HG02870 (cell line): ENCODE results near the gene OOSP3.
"Not testable (repeated sequence)": the region's sequence is repeated elsewhere in the genome, so short reads cannot be mapped to it uniquely, and the experiment has no call there.

ENCODE experiments used
- ATAC-seq: cut with Tn5 transposase; IDR thresholded peaks from one replicate; pipeline ENCODE4 v1.9.1; 2021; ENCODE audit warnings: mild to moderate bottlenecking, moderate library complexity; ENCODE audit not compliant: unreplicated experiment

Gene OOSP3, protein sequence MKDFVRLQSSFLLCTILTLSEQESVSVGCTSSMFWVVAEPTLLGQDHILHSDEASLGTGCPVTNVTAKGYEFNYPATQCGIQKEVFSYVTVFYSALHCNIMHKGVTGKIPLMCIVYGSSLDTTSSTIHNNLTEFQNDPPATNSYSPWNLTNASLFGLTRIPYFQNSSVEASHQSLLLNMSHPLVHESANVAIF

DNA sequence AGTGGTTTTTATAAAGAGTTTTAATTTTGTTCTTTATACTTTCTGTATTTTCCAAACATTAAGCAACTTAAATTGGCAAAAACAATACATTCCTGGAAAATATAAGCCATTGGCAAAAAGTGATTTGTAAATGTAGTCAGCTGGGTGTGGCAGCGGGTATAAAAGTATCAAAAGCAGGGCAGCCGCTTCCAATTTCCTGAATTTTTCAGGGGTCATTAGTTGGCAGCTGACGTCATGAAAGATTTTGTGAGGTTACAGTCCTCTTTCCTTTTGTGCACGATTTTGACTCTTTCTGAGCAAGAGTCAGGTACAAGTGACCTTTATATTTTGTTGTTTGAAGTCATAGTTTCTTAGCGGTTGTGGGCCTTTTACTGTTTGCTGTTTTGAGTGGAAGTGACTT, at the start of gene OOSP3:
OOSP3 (plus strand) TSS at position 208 of the 400 bp plus-strand sequence; CDS start at position 235, 27 bp downstream.
- no peak for ATAC-seq

DNA sequence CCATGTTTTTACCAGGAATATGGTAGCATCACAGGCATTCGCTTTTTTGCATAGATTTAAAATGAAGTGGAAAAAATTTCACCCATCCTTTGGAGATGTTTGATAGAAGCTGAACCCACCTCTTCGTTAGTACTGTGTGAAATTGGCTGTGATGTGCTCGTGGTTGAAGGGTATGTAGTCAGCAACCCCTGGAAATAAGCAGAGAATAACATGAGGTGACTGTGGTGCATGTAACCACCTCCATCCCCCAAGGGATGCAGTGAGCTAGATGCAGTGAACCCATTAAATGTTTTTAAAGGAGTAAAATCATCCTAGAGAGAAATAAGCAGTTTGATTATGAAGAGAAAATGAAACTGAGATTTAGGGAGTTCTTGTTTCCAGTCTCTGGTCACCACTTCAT, 49.2 kb upstream of the OOSP3 start:
- no peak for ATAC-seq

DNA sequence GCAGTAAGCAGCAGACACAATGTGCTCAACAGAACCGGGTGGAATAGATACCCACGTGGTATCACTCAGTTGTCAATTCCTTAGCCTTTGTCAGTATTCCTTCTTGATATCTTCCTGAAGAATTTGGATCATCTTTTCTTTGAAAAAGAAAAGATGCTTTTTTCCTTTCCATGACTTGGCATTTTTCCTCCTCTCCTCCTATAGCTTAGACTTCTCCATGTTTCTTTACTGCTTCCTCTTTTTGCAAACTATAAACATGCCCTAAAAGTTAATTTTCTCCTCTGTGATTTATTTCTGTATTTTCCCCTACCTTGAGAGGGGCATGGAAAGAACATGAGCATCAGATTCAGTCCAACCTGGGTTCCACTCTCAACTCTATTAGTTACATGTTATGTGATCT, 45.0 kb upstream of the OOSP3 start:
- ATAC-seq = no peak

DNA sequence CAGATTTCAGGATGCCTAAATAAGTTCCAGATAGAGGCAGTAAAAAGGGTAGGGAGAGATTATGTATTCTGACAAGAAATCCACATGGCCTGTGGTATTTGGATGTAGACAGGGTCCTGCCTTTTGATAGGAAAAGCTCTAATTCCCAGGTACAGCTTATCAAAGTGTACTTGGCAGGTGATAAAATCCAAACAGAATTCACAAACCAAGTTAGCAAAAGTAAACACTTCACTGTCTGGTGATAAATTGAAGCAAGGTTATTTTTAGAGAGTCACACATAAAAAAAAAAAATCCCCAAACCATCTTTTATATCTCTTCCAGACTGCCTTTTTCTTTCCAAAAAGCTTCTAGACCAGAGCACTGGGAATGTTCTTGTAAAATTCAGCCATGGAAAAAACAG, 39.0 kb upstream of the OOSP3 start:
- ATAC-seq = no peak

DNA sequence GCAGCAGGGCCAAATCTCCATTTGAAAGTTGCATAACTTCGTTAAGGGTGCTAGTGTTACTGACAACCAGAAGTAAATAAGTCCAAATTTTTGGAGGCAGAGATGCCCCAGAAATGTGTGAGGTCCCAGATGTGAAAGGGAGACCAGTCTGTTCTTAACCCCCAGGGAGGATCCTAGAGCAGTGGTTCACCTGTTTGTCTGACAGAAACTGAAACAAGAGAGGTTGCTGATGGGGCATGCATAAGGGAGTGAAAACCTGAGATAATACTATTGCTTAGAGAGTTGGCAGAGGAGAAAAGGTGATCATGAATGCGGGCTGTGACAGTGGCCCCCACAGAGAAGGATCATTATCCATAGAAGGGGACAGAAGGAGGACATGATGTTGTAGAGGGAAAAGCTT, 37.1 kb upstream of the OOSP3 start:
- no peak for ATAC-seq

DNA sequence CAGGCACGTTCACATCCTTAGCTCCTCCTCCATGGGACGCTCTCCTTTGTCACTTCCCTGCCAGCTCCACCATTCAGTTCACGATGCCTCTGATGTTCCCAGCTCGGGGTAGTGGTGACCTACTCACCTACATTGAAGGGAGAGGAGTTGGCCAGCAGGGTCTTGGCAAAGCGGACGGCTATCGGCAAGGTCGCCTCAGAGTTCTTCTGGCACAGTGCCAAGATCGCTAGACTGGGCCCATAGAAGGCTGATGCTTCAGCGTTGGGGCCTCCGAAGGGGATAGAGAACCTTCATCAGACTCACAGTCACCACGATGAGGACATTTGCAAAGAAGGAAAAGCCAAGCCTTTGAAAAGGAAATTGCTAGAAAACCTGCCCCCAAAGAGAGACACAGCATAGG, 36.3 kb upstream of the OOSP3 start:
- no peak for ATAC-seq

DNA sequence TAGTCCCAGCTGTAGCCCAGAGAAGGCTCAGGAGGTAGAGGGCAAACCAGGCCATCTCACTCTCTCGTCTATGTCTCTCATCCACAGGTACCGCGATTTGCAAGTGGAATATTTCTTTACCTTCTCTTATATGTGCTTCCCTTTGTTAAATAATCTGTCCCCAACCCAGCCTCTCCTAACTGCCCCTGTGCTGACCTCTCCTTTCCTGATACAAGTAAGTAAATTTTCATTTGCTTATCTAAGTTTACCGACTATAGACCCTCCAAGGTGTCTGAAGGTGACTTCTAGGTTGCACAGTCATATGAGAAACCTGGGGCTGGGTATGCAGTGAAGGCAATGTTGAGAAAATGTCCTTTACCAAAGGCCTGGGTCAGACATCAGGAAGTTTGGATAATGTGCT, 33.2 kb upstream of the OOSP3 start, which contains the start of gene CBLIF:
CBLIF (minus strand) TSS at position 101 of the 400 bp plus-strand sequence; CDS start at position 55, 46 bp downstream.
- ATAC-seq = no peak

DNA sequence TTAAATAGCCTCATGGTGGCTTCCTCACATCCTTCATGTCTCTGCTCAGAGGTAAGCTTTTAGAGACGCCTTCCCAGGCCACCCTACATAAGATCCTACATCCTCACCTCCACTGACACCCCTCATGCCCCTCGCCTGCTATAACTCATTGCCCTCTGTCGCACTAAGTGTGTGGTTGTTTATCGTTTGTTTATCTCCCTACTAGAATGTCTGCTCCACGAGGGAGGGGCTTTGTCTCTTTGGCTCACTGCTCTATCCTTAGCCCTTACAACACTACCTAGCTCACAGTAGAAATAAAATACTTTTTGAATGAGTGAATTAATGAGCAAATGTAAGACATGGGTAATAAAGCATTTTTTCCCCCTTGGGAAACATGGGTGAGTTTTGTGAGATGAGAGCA, 32.0 kb upstream of the OOSP3 start:
- ATAC-seq = no peak

DNA sequence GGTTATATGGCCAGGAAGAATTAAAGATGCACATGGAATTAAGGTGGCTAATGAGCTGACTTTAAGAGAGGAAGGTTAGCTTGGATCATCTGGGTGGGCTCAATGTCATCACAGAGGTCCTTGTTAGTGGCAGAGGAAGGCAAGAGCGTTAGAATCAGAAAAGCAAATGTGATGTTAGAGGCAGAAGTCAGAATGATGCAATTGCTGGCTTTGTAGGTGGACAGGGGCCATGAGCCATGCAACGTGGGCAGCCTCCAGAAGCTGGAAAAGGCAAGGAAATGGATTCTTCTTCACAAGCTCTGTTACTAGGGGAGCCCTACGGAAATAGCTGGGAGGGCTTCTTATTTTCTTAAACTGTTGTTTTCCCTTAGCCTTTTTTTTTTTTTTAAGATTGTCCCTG, 31.0 kb upstream of the OOSP3 start:
- no peak for ATAC-seq

DNA sequence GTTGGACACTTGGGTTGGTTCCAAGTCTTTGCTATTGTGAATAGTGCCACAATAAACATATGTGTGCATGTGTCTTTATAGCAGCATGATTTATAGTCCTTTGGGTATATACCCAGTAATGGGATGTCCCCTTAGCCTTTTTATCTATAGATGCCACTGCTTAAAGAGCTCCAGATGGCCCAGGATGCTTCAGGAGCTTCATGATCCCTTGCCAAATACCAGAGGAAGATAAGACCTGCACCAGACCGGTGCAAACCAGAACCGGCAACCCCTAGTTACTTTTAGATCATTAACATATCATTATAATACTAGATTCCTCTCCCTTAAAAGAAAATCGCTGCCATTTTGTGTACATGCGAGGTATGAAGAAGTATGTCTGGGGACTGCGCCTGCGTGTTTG, 30.1 kb upstream of the OOSP3 start:
- ATAC-seq = not testable (repeated sequence)

DNA sequence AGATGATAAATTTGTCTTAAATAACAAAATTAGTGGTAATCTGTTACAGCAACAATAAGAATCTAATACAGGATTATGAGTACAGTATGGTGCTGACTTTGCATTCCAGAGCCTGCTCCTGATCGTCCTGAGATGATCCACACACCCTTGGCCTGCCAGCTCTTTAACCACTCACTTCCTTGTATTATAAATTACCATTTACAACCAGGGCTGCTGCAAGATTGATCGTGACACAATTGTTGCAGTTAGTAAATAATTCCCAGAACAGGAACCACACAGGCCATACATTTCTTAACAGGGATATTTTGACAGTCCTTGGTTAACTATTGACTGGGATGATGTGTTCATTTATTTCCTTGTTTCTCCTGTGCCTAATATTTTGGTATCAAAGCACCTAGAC, 29.5 kb upstream of the OOSP3 start:
- ATAC-seq = no peak

DNA sequence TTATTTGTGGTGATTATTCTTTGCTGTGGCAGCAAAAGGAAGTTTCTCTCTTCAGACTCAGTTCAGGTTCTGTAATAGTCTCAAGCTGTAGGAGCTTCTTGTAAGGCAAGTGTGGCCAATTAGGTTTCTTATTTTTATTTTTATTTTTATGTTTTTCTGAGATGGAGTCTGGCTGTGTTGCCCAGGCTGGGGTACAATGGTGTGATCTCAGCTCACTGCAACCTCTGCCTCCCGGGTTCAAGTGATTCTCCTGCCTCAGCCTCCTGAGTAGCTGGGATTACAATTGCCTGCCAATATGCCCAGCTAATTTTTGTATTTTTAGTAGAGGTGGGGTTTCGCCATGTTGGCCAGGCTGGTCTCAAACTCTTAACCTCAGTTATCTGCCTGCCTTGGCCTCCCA, 29.0 kb upstream of the OOSP3 start:
- ATAC-seq = not testable (repeated sequence)

DNA sequence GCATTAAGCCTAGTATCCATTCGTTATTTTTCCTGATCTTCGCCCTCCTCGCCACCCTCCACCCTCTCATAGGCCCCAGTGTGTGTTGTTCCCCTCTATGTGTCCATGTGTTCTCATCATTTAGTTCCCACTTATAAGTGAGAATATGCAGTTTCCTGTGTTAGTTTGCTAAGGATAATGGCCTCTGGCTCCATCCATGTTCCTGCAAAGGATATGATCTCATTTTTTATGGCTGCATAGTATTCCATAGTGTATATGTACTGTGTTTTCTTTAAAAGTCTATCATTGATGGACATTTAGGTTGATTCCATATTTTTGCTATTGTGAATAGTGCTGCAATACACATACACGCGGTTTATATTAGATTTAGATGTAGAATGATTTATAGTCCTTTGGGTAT, 27.2 kb upstream of the OOSP3 start:
- not testable (repeated sequence) for ATAC-seq

DNA sequence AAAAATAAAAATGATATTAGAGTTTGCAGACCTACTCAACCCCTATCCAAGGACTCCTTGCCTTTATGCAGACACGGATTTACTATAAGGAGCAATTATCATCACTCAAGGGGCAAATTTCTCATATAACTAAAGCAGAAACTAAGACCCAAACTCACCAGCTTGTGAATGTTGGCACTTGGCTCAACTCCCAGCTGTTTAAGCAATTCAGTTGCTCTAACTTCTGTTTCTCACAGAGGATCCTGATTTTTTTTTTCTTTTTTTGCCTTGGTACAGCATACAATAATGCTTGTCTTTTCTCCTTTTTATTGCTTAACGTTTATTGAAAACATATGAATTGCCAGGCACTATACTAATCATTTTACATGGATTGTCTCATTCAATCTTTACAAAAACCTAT, 23.7 kb upstream of the OOSP3 start:
- ATAC-seq = no peak

DNA sequence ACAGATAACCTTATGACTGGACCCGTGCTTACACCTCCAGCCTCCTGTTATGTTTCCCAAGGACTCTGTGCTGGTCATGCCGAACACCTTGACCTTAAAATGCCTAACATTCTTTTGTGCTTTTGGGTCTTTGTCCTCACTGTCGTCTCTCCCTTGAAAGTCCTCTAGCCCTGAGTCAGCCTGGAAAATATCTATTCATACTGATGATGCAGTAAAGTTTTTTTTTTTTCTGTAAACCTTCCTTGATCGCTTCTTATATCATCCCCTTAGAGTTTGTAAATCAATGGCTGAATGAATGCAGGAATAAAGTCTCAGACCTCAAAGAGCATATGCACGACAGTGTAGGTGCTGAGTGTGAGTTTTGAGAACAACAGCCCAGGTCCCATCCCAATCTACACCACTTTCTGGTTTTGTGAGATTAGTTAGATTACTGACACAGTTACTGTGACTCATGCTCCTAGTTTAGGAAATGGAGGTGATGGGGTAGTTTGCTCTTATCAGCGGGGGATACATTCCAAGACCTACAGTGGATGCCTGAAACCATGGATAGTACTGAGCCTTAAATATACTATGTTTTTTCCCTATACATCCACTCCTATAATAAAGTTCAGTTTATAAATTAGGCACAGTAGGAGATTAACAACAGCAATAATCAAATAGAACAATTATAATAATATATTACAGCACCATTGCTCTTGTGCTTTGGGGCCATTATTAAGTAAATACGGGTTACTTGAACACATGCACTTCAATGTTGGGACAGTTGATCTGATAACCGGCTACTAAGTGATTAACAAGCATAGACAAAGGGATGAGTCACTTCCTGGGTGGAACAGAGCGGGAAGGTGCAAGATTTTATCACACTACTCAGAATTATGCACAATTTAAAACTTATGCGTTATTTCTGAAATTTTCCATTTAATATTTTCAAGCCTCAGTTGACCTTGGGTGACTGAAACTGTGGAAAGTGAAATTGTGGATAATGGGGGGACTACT, 20.8 kb upstream of the OOSP3 start:
- no peak for ATAC-seq

DNA sequence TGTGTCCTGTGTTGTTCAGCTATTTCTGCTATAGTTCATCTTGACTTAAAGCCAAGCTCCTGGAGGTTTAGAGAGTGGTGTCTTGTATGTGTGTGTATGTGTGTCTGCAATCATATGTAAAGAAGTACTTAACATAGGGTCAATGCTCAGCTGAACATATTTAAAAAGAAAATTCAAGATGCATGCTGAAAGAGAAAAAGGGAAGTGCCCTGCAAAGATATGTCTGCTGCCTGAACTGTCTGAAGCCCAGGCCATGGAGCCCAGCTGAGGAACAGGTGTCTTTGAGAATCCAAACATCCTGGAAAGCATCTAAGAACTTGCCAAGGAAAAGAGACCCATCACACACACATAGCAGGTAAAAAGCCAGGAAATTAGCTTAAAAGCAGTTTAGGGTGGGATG, 18.9 kb upstream of the OOSP3 start:
- no peak for ATAC-seq

DNA sequence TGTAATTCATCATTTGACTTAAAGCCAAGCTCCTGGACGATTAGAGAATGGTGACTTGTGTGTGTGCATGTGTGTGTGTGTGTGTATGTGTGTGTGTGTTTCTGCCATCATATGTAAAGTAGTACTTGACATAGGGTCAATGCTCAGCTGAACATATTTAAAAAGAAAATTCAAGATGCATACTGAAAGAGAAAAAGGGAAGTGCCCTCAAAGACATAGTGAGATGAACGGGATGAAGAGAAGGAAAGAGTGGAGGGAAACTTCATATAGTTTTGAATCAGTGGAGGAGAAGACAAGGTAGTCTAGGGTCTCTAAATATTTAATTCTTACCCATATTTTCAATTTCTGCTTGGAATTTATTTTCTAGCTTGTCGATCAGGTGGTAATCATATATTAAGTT, 16.3 kb upstream of the OOSP3 start:
- no peak for ATAC-seq

DNA sequence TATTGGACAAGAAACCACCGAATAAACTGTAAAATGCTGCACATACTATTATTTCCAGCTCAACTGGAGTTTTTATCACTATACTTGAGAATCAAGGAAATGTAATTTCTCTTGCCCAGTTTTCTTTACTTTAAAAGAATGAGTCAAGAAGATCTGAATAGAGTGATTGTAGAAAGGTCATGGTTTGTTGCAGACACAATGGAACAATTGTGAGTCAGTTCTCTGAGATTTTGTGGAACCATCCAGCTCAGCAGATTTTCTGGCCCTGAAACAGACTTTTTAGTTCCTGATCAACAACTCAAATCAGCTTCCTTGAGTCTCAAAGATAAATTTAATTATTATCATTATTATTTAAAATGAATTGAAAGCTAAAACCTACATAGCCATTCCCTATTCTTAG, 13.6 kb upstream of the OOSP3 start:
- no peak for ATAC-seq

DNA sequence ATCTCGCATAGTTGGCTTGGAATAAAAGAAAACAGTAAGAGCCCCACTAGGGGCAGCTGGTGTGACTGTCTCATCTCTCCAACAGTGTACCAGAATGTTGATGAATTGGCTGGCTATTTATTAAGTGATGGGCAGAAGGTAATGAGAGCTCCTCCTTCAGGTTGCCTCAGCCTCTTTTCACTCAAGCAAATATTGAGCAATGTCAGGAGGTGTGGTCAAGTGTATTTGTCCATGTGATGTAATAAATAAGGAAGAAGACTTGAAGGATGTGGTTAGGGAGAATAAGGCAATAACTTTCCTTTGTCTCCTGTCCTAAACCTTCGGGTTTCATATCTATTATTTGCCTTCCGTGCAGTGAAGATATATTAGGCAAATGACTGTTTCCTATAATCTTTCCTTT, 12.2 kb upstream of the OOSP3 start, which contains the start of gene TCN1:
TCN1 (minus strand) TSS at position 91 of the 400 bp plus-strand sequence; CDS start at position 74, 17 bp downstream.
- no peak for ATAC-seq

DNA sequence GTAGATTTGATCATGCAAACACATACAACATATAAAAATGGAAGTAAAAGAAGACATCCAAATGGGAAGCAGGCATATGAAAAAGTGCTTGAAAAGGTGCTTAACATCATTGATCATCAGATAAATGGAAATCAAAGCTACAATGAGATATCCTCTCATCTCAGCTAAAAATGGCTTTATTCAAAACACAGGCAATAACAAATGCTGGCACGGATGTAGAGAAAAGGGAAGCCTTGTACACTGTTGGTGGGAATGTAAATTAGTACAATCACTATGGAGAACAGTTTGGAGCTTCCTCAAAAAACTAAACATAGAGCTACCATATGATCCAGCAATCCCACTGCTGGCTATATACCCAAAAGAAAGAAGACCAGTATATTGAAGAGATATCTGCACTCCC, 11.7 kb upstream of the OOSP3 start:
- no peak for ATAC-seq

DNA sequence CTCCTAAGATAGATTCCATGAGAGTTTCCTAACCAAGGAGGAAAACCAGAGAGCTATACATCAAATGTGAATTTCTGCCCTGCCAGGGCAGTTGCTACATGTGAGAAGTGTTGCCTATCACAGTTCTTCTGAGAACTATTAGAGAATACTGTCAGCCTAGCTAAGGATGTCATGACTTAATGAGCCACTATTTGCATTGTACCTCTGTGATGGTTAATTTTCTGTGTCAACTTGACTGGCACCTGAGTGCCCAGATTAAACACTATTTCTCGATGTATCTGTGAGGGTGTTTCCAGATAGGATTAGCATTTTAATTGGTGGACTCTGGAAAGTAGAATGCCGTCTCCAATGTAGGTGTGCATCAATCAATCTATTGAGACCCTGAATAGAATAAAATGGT, 10.6 kb upstream of the OOSP3 start:
- ATAC-seq = no peak

DNA sequence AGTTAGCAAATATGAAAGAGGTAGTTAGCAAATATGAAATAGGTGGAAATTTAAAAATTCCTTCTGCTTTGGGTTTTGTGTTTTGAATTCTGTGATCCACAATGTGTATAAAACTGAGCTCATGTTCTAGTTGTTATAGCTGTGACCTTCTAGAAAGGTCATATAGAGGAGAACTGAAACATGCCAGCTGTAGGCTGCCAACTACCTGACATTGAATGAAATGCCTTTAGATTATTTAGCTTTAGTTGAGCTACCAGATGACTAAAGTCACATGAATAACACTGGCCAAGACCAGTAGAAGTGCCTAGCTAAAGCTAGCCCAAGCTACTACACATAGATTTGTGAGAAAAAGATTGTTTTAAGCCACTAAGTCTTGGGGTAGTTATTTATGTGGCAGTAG, 6.5 kb upstream of the OOSP3 start:
- ATAC-seq = no peak
